HG02970 (cell line): Measurements from ENCODE around the gene GNG7.
"Not testable (repeated sequence)": the region's sequence is repeated elsewhere in the genome, so short reads cannot be mapped to it uniquely, and the experiment has no call there.

Source experiments
- ATAC-seq: cut with Tn5 transposase; IDR thresholded peaks from one replicate; pipeline ENCODE4 v1.9.1; 2021; ENCODE audit warnings: mild to moderate bottlenecking, moderate library complexity, moderate number of reproducible peaks; ENCODE audit not compliant: unreplicated experiment, low FRiP score

GNG7 gene

GRCh38 chr19:2648528-2648937 lies 54.0 kb downstream of the GNG7 start:
- no peak for ATAC-seq

GRCh38 chr19:2648099-2648498 lies 54.4 kb downstream of the GNG7 start:
- no peak for ATAC-seq

GRCh38 chr19:2646866-2647535 lies 55.5 kb downstream of the GNG7 start:
- ATAC-seq = no peak

- no peak for ATAC-seq
Measured at GRCh38 chr19:2645826-2646225, 56.7 kb downstream of the GNG7 start.

GRCh38 chr19:2643123-2643737 lies 59.3 kb downstream of the GNG7 start:
- not testable (repeated sequence) for ATAC-seq

- no peak for ATAC-seq
Measured at GRCh38 chr19:2641332-2641698, 61.2 kb downstream of the GNG7 start.

- ATAC-seq = no peak
Measured at GRCh38 chr19:2640563-2641331, 61.7 kb downstream of the GNG7 start.

- no peak for ATAC-seq
Measured at GRCh38 chr19:2639999-2640398, 62.5 kb downstream of the GNG7 start.

- no peak for ATAC-seq
Measured at GRCh38 chr19:2638417-2638940, 64.0 kb downstream of the GNG7 start.

GRCh38 chr19:2636897-2637683 lies 65.4 kb downstream of the GNG7 start:
- ATAC-seq = no peak

GRCh38 chr19:2636141-2636896 lies 66.2 kb downstream of the GNG7 start:
- no peak for ATAC-seq

GRCh38 chr19:2634960-2635359 lies 67.5 kb downstream of the GNG7 start:
- no peak for ATAC-seq

GRCh38 chr19:2634228-2634951 lies 68.1 kb downstream of the GNG7 start:
- ATAC-seq = no peak

- no peak for ATAC-seq
Measured at GRCh38 chr19:2633693-2634075, 68.8 kb downstream of the GNG7 start.

- ATAC-seq = no peak
Measured at GRCh38 chr19:2631213-2631821, 71.2 kb downstream of the GNG7 start.

GRCh38 chr19:2630352-2631001 lies 72.0 kb downstream of the GNG7 start:
- no peak for ATAC-seq

GRCh38 chr19:2629491-2630351 lies 72.8 kb downstream of the GNG7 start:
- no peak for ATAC-seq
